ENCODE data around the gene EIF2B1. TPM values are rescaled to one million over a fixed set of nuclear protein-coding genes. Genes with fewer than 3 reads are reported as not detected.

The EIF2B1 gene
- total RNA-seq, 1 donor from 2014 or later: 45.8 TPM

DNA sequence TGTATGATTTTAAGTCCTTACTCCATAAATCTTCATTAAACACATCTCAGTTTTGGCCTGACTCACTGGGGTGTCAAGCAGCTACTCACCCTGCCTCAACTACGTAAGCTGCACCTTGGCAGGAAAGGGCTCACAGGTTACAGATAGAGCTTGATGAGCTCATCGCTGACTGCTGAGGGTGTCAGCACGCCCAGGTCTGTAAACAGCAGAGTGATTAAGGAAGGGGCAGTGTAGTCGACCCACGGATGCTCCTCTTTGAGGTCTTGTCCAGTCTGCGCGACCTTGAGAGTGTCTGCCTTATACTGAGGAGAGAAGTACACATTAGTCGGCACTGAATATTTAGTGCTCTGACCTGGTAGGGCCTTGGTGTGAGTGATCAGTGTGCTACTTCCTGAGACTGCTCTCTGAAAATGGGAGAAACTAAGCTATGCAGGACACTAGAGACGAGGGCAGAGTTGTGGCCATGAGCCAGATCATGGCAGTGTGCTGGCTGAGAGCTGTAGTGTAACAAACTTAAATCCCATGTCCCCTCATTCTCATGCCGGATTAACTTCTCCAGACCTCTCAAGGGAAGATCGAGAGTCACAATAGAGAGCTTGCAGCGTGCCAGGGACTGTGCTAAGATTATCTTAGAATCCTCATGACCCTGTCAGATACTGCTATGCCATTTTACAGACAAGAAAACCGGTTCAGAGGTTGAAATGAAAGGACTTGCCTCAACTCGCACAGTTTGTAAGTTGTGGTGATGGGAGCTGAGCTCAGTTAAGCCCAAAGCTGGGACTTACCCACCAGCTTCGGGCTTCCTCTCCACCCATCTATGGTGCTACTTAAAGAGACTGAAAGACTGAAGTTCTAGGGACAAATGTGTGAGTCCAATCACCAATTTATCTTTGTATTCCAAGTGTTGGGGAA lies 11.6 kb downstream of the EIF2B1 start:
- Mint-ChIP-seq H3K4me3 (ENCODE audit: unreplicated experiment) (no peak overlapping the region), H3K36me3 (ENCODE audit: unreplicated experiment) (no peaks in the 10 kb centered on the region), H3K27ac (ENCODE audit: unreplicated experiment) (no peak overlapping the region), H3K4me1 (ENCODE audit: low read depth, unreplicated experiment) (no peaks in the 10 kb centered on the region), H3K27me3 (ENCODE audit: unreplicated experiment) (peaks cover 3% of the 10 kb centered on the region), H3K9me3 (ENCODE audit: unreplicated experiment) (no peaks in the 10 kb centered on the region)
- TF ChIP-seq, protein P1, sequence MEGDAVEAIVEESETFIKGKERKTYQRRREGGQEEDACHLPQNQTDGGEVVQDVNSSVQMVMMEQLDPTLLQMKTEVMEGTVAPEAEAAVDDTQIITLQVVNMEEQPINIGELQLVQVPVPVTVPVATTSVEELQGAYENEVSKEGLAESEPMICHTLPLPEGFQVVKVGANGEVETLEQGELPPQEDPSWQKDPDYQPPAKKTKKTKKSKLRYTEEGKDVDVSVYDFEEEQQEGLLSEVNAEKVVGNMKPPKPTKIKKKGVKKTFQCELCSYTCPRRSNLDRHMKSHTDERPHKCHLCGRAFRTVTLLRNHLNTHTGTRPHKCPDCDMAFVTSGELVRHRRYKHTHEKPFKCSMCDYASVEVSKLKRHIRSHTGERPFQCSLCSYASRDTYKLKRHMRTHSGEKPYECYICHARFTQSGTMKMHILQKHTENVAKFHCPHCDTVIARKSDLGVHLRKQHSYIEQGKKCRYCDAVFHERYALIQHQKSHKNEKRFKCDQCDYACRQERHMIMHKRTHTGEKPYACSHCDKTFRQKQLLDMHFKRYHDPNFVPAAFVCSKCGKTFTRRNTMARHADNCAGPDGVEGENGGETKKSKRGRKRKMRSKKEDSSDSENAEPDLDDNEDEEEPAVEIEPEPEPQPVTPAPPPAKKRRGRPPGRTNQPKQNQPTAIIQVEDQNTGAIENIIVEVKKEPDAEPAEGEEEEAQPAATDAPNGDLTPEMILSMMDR (IDR thresholded peaks at IDR 0.05; ENCODE audit: partially characterized antibody, unreplicated experiment): no peak
- no peak for DNase-seq

DNA sequence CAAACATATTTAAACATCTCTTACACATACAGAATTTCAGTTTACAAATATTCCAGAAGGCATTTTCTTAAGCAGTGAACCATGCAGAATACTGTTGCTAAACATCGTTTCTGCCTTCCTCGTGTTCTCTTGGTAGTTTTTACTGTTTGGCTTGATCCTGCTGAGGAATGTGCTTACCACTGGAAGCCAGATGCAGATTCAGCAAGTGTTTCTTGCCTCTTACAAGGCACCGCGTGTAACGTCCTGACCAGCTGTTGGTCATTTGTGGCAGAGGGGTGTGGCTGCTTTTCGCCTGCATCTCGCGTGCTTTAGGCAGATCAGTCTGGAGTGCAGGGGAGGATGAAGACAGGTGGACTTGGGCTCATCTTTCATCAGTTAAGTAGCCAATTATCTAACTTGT lies 12.4 kb downstream of the EIF2B1 start:
- H3K27ac Mint-ChIP-seq (ENCODE audit: unreplicated experiment): no peak overlapping the region
- H3K4me3 Mint-ChIP-seq (ENCODE audit: unreplicated experiment): no peak overlapping the region
- DNase-seq: no peak
- H3K4me1 Mint-ChIP-seq (ENCODE audit: low read depth, unreplicated experiment): no peaks in the 10 kb centered on the region
- H3K9me3 Mint-ChIP-seq (ENCODE audit: unreplicated experiment): no peaks in the 10 kb centered on the region
- no peaks in the 10 kb centered on the region for H3K36me3 Mint-ChIP-seq (ENCODE audit: unreplicated experiment)
- TF ChIP-seq, protein P1 (IDR thresholded peaks at IDR 0.05; ENCODE audit: partially characterized antibody, unreplicated experiment): no peak
- peaks cover 3% of the 10 kb centered on the region for H3K27me3 Mint-ChIP-seq (ENCODE audit: unreplicated experiment)

DNA sequence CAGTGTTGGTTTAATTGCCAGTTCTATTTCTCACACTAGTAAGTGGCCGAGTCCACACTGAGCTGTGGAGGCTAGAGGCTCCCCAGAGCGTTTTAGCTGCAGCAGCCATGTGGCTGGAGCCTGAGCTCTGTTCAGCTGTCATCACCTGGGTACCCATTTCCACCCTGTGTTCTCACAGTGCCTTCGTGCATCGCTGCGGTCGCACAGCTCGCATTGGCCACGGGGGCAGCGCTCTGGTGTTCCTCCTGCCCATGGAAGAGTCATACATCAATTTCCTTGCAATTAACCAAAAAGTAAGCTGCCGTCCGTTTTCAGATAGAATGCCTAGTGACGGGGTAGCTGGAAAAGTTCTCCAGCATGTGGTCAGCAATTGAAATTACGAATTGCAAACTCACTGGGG lies 15.9 kb downstream of the EIF2B1 start:
- H3K4me1 Mint-ChIP-seq (ENCODE audit: low read depth, unreplicated experiment): no peaks in the 10 kb centered on the region
- TF ChIP-seq, protein P1 (IDR thresholded peaks at IDR 0.05; ENCODE audit: partially characterized antibody, unreplicated experiment): no peak
- no peaks in the 10 kb centered on the region for H3K9me3 Mint-ChIP-seq (ENCODE audit: unreplicated experiment)
- H3K27me3 Mint-ChIP-seq (ENCODE audit: unreplicated experiment): peaks cover 3% of the 10 kb centered on the region
- H3K27ac Mint-ChIP-seq (ENCODE audit: unreplicated experiment): no peak overlapping the region
- H3K4me3 Mint-ChIP-seq (ENCODE audit: unreplicated experiment): no peak overlapping the region
- H3K36me3 Mint-ChIP-seq (ENCODE audit: unreplicated experiment): no peaks in the 10 kb centered on the region
- no peak for DNase-seq

DNA sequence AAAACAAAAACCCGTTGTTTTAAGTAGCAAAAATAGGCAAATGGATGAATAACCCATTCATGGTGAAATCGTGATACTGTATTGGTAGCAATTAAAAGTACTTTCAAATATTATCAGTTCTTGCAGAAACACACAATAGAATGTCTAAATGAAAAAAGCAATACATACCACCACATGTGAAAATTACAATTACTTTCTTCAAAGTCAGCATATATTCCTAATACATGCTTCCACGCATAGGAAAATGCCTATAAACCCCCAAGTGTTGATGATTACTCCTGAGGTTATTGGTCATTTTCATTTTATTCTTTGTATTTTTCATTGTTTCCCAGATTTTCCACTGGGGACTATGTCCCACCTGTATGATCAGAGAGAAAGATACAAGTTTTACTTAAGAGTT lies 16.3 kb downstream of the EIF2B1 start:
- Mint-ChIP-seq H3K4me1 (ENCODE audit: low read depth, unreplicated experiment) (no peaks in the 10 kb centered on the region), H3K27ac (ENCODE audit: unreplicated experiment) (no peak overlapping the region), H3K27me3 (ENCODE audit: unreplicated experiment) (peaks cover 3% of the 10 kb centered on the region), H3K36me3 (ENCODE audit: unreplicated experiment) (no peaks in the 10 kb centered on the region), H3K9me3 (ENCODE audit: unreplicated experiment) (no peaks in the 10 kb centered on the region), H3K4me3 (ENCODE audit: unreplicated experiment) (no peak overlapping the region)
- DNase-seq: no peak
- TF ChIP-seq, protein P1 (IDR thresholded peaks at IDR 0.05; ENCODE audit: partially characterized antibody, unreplicated experiment): no peak

DNA sequence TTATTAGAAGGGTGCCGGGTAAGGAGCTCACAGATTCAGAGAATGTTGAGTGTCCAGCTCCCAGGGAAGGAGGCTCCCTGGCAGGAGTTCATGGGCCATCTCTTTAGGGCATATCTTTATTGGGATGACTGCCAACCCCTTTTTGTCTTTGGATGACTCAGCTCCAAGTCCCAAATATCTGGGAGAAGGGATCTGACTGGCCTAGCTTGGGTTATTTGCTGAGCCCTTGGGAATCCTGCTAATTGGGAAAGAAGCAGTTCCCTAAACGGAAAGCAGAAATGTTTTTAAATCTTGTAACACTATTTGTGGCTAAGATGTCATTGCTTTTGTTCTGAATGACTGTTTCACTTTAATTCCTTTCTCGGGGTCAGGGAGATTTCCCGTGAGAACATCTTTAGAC lies 19.0 kb downstream of the EIF2B1 start:
- no peak for DNase-seq
- no peaks in the 10 kb centered on the region for H3K4me1 Mint-ChIP-seq (ENCODE audit: low read depth, unreplicated experiment)
- no peaks in the 10 kb centered on the region for H3K27me3 Mint-ChIP-seq (ENCODE audit: unreplicated experiment)
- no peaks in the 10 kb centered on the region for H3K9me3 Mint-ChIP-seq (ENCODE audit: unreplicated experiment)
- no peak overlapping the region for H3K4me3 Mint-ChIP-seq (ENCODE audit: unreplicated experiment)
- H3K27ac Mint-ChIP-seq (ENCODE audit: unreplicated experiment): no peak overlapping the region
- no peaks in the 10 kb centered on the region for H3K36me3 Mint-ChIP-seq (ENCODE audit: unreplicated experiment)
- TF ChIP-seq, protein P1 (IDR thresholded peaks at IDR 0.05; ENCODE audit: partially characterized antibody, unreplicated experiment): no peak
